HepG2 (cell line): ENCODE data around the gene CTDSP1. TPM values are rescaled to one million over a fixed set of nuclear protein-coding genes. Genes with fewer than 3 reads are reported as not detected.

ENCODE experiments used
- ARID5B ChIP-seq: IDR thresholded peaks from 2 replicates; pipeline ENCODE4 v1.4.0; 2020; ENCODE audit warnings: mild to moderate bottlenecking, missing genetic modification reagents
- ASH2L ChIP-seq: fragments of 300-600, 200-600 bp; sonication (generic); IDR thresholded peaks from 2 replicates; pipeline ENCODE4 v1.7.0; 2017; ENCODE audit warnings: low read depth, mild to moderate bottlenecking, moderate library complexity, mixed read lengths, low read length; ENCODE audit not compliant: insufficient read length
- NCOA5 ChIP-seq: sonication (generic); formaldehyde crosslinking; IDR thresholded peaks from 2 replicates; pipeline ENCODE4 v1.4.0; 2020; ENCODE audit warnings: missing genetic modification reagents
- POLR2G ChIP-seq: fragments of 200-400 bp; formaldehyde crosslinking; IDR thresholded peaks from 2 replicates; pipeline ENCODE4 v1.6.1; 2018; ENCODE audit warnings: mild to moderate bottlenecking, low read depth, low read length, moderate library complexity
- PRDM10 ChIP-seq: sonication (generic); formaldehyde crosslinking; IDR thresholded peaks from 2 replicates; pipeline ENCODE4 v1.4.0; 2020; ENCODE audit warnings: low read depth, missing genetic modification reagents
- RORA ChIP-seq: sonication (generic); formaldehyde crosslinking; IDR thresholded peaks from 2 replicates; pipeline ENCODE4 v1.5.0; 2020; ENCODE audit warnings: mild to moderate bottlenecking, missing genetic modification reagents, moderate library complexity
- ZBED4 ChIP-seq: sonication (generic); formaldehyde crosslinking; IDR thresholded peaks from 2 replicates; pipeline ENCODE4 v1.4.0; 2020; ENCODE audit warnings: missing genetic modification reagents, borderline replicate concordance
- ZNF280B ChIP-seq: sonication (generic); formaldehyde crosslinking; IDR thresholded peaks from 2 replicates; pipeline ENCODE4 v1.5.0; 2020; ENCODE audit warnings: missing genetic modification reagents, mild to moderate bottlenecking, borderline replicate concordance
- ZNF543 ChIP-seq: sonication (generic); formaldehyde crosslinking; IDR thresholded peaks from 2 replicates; pipeline ENCODE4 v1.4.0; 2020; ENCODE audit warnings: mild to moderate bottlenecking, missing genetic modification reagents
- ZXDC ChIP-seq: sonication (generic); formaldehyde crosslinking; IDR thresholded peaks from 2 replicates; pipeline ENCODE4 v1.5.0; 2020; ENCODE audit warnings: mild to moderate bottlenecking, missing genetic modification reagents
- polyA plus RNA-seq, 8 experiments: library from polyadenylated mRNA; depleted of rRNA in 3 of 8; stranded (reverse) in 7 of 8; unstranded in 1 of 8; fragments of >200 nt; fragmentation: Illumina TruSeq in 4 of 8; extraction: Trizol in 4 of 8; gene quantifications; 2 replicates each; pipeline versions ENCODE4 v1.2.1 to v1.2.3, GENCODE V29; 2011 to 2016; ENCODE audit warnings: low read depth in 4 of 8, missing spikeins in 1 of 8, mixed read lengths in 1 of 8; ENCODE audit not compliant: insufficient read depth in 1 of 8
- total RNA-seq, 5 experiments: library from RNA; depleted of rRNA; stranded (reverse); fragments of >200 nt; fragmentation: Illumina TruSeq; extraction: Trizol; gene quantifications; 2 replicates each; pipeline ENCODE4 v1.2.3, GENCODE V29; 2016; ENCODE audit warnings: low read depth in 1 of 5

The CTDSP1 gene
- total and polyA plus RNA-seq, 2 of the 13 experiments (the other 11 are each of a cell fraction or from before 2014, with no cell fraction given), result 91.0 to 268 TPM

GRCh38 chr2:218404351-218405085 lies 4.8 kb downstream of the CTDSP1 start (continued):
- TF ChIP-seq ZBED4 (CRISPR knock-in tag), result no peak
- TF ChIP-seq NCOA5, result no peak
- TF ChIP-seq POLR2G, result peak; percentile 14; the same call in 1 of the 2 replicates
- no peak for TF ChIP-seq ZXDC (CRISPR knock-in tag)
- no peak for TF ChIP-seq ZNF543 (CRISPR knock-in tag)
- no peak for TF ChIP-seq ZNF280B (CRISPR knock-in tag)
- TF ChIP-seq ARID5B, result no peak
- TF ChIP-seq ASH2L, result no peak
- no peak for TF ChIP-seq PRDM10
- no peak for TF ChIP-seq RORA (CRISPR knock-in tag)
